Renal cortex interstitium (tissue), 11 donors: ENCODE results near the gene CD4. TPM values are rescaled to one million over a fixed set of nuclear protein-coding genes. Genes with fewer than 3 reads are reported as not detected.
A peak's percentile ranks its signal among the peaks of the same experiment; 100 is the strongest.

Source experiments
- DNase-seq, 11 donors: peaks; one replicate each; pipeline ENCODE4 v3.0.0-alpha.2; 2013; ENCODE audit warnings: low read depth in 9 of 11, low spot score in 4 of 11; ENCODE audit errors: extremely low read depth in 1 of 11
- polyA plus RNA-seq, 3 donors: library from polyadenylated mRNA; unstranded; fragments of 120-200 nt; gene quantifications; one replicate each; pipeline ENCODE4 v1.2.1, GENCODE V29; 2013; ENCODE audit not compliant: insufficient read length in 3 of 3

The CD4 gene
- polyA plus RNA-seq, 3 donors = 28.0 to 31.1 (median 29.9) TPM

DNA sequence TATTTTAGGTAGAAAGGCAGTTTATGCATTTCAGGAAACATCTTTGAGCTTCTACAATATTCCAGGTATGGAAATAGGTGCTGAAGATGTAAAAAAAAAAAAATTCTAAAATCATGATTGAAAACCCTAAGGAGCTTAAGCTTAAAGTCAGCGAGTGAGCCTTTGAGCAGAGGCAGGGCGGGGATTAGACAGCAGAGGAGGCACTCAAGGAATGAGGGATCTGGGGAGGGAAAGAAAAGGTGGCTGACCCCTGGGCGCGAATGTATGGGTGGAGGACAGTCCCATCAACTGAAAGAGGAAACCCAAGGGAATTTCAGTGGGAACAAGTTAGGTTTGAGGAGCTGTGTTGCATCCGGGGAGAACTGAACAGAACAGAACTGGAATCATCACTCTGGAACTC, 29.6 kb upstream of the CD4 start:
- no peak for DNase-seq

DNA sequence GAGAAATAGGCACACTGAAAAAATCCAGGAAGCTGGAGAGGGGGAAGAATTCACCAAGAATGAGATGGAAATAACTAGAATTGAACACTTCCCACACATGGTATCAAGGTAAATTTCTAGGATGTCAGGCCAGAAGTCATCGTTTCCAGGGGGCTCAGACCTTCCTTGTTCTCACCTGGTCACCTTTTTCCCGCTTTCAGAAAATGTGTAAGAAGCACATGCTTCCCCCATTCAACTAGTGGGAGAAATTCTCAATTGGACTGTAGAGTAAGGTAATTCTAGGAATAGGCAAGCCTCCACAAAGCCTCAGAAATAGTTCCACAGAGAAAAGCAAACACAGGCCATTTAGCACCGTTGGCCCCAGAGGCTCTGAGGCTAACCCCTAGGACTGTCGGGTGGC, 25.9 kb upstream of the CD4 start:
- no peak for DNase-seq

GRCh38 chr12:6764011-6764828, 25.1 kb upstream of the CD4 start:
- DNase-seq = peak; percentile 86 to 98 (median 96)

GRCh38 chr12:6765048-6765633, 24.2 kb upstream of the CD4 start:
- no peak for DNase-seq

DNA sequence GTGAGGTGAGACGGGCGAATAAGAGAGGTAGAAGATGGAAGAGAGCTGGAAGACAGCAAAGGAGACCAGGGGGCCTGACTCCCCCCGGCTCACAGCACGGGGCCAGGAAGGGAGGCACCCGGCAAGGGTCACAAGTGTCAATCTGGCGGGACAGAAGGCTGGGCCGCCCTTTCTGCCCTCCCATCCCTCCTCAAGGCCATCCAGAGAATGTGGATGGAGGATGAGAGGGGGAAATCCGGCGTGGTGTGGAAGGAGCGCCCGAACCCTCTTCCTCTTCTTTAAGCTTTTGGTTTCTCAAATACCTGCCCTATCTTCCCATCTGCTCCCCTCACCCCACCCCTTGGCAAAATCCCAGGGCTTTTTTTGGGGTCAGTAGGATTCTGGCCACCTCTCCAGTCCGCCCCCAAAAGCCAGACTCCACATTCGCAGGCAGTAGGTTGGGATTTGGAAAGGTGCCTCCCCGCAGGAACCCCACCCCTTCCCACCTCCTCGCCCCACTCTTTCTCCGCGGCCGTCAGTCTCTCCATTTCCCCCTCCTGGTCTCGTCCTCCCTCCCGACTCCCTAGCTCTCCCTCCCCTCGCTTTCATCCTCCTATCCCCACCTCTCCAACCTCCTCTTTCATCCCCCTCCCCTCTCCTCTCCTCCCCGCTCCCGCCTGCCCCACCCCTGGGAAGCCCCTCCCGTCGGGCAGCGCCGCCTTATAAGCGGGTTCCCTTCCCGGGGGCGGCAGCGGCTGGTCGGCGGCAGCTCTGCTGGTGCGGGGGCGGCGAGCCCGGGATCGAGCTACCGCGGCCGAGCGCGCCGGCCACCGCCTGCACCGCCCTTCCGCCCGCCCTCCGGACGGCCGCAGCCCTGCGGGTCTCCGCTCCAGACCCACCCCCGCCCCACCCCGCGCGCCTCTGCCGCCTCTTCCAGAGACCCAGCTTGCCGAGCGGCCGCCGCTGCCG, 23.4 kb upstream of the CD4 start, which contains the start of gene PTMS:
Gene PTMS, plus strand, starts transcription at position 730 of the 948 bp plus-strand sequence. CDS start 343 bp downstream, outside the sequence.
- DNase-seq = peak in 9 of 11 donors; percentile 75 to 89 (median 84)

GRCh38 chr12:6766651-6767349, 22.5 kb upstream of the CD4 start:
- peak in 8 of 11 donors; percentile 60 to 84 (median 71) for DNase-seq

DNA sequence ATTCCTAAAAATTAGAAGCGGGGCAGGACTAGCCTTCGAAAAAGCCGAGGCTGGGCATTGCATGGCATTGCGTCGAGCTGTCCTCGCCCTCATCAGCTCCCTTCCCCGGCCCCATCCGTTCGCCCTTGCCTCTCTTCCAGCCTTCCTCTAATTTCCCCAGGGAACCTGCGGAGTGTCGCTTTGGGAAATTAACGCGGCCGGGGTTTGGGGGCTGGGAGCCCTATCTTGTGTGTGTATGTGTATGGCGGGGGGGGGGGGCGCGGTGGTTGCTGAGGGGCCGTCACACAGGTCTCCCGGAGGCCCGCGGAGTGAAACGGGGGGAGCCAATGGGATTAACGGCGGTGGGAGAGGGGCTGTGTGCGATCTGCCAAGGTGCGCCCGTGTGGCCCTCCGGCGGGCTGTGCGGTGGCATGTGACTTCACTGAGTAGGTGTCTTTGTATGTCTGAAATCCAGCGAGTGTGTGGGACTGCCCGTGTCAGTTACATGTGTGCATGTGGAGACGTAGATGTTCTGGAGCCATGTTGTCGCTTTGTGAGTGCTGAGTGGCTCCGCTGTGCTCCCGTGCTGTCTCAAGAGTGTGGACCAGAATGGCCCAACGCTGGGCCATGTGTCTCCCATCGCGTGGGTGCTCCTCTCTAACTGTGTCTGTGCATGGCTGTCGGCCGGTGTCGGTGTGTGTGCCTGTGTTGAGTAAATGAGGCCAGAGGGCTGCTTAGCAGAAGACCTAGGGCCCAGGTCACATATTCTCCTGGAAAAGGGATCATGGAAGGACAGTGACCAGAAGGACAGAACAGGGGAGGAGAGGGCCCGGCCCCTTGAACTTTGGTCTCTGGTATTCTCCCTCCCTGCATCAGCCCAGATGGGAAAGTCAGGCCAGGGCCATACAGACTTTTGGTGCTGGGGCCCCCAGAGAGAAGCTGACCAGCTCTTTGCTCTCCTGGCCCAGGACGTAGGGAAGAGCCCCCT, 21.7 kb upstream of the CD4 start:
- DNase-seq = no peak

GRCh38 chr12:6768437-6768914, 20.9 kb upstream of the CD4 start:
- no peak for DNase-seq

GRCh38 chr12:6768990-6769389, 20.3 kb upstream of the CD4 start:
- no peak for DNase-seq

DNA sequence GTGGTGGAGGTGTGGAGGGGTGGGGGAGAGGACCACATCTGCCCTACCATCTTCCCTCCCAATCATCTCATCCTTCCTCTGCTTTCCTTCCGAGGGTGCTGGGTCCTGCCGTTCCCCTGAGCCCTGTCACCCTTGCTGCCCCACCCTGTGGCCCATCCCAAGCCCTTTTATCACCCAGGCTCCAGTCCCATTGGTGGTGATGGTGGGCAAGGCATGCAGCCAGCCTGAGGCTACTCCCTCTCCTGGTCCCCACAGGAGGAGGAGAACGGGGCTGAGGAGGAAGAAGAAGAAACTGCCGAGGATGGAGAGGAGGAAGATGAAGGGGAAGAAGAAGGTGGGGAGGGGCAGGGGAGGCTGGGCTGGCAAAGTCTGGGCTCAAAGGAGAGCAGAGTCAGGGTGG, 19.7 kb upstream of the CD4 start:
- no peak for DNase-seq

- DNase-seq = no peak
Measured at GRCh38 chr12:6770094-6770493, 19.2 kb upstream of the CD4 start.

- DNase-seq = no peak
Measured at GRCh38 chr12:6770600-6770999, 18.7 kb upstream of the CD4 start.

GRCh38 chr12:6771091-6771495, 18.2 kb upstream of the CD4 start:
- DNase-seq = no peak

GRCh38 chr12:6771509-6772330, 17.6 kb upstream of the CD4 start:
- DNase-seq = no peak

- no peak for DNase-seq
Measured at GRCh38 chr12:6772331-6772695, 17.0 kb upstream of the CD4 start, which contains the start of gene LAG3. TSS of gene LAG3 (plus strand) at chr12:6772520. CDS start at chr12:6772853, 333 bp downstream.

DNA sequence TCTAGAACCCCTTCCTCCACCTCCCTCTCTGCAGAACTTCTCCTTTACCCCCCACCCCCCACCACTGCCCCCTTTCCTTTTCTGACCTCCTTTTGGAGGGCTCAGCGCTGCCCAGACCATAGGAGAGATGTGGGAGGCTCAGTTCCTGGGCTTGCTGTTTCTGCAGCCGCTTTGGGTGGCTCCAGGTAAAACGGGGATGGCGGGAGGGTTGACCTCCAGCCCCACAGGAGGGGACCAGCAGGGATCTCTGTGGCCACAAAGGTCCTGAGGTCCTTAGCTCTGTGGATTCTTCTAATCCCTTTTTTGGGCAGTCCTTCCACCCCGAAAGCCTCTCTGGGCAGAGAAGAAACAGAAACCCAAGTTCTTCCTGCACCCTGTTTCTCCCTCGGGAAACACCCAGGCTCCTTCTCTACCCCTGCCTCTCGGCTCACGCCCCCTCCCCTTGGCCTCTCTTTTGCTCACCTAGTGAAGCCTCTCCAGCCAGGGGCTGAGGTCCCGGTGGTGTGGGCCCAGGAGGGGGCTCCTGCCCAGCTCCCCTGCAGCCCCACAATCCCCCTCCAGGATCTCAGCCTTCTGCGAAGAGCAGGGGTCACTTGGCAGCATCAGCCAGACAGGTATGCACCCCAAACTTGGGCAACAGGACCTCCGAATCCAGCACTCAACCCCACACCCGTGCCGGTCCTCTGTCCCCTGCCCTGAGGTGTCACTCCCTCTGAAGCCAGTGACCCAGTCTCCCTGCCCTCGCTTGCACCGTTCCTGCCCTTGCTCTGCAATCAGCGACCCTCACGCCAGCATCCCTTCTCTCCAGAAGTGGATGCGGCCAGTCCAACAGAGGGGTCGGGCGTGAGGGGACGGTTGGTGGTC, 16.4 kb upstream of the CD4 start:
- no peak for DNase-seq
